Neural cell (in vitro differentiated cells): Measurements from ENCODE around the gene NOSTRIN. TPM values are rescaled to one million over a fixed set of nuclear protein-coding genes. Genes with fewer than 3 reads are reported as not detected.

Experiments used
- H2AFZ ChIP-seq: fragments of 200-600, 300-800 bp; sonication (generic), shearing (Covaris generic); 2 replicates; pipeline ENCODE4 v1.6.0; 2014; ENCODE audit warnings: low read depth, mild to moderate bottlenecking, antibody characterized with exemption, low read length, moderate library complexity
- H3F3A ChIP-seq: fragments of 200-600 bp; shearing (Covaris generic); 2 replicates; pipeline ENCODE4 v1.6.1; 2016; ENCODE audit warnings: mild to moderate bottlenecking, moderate library complexity, mixed read lengths, antibody characterized with exemption, low read length; ENCODE audit not compliant: insufficient read depth, poor library complexity, severe bottlenecking
- H3K27ac ChIP-seq: fragments of 200-600, 300-800 bp; sonication (generic), shearing (Covaris generic); 2 replicates; pipeline ENCODE4 v1.5.1; 2014; ENCODE audit warnings: mild to moderate bottlenecking, low read length, moderate library complexity
- H3K27me3 ChIP-seq: fragments of 300-800, 200-600 bp; sonication (generic), shearing (Covaris generic); 2 replicates; pipeline ENCODE4 v1.6.0; 2014; ENCODE audit warnings: mild to moderate bottlenecking, low read depth, low read length, moderate library complexity; ENCODE audit not compliant: insufficient read depth
- H3K36me3 ChIP-seq: fragments of 300-800, 200-600 bp; sonication (generic), shearing (Covaris generic); 2 replicates; pipeline ENCODE4 v1.5.1; 2014; ENCODE audit warnings: mild to moderate bottlenecking, antibody characterized with exemption, low read length, moderate library complexity; ENCODE audit not compliant: insufficient read depth
- H3K4me2 ChIP-seq: fragments of 300-800, 200-600 bp; sonication (generic), shearing (Covaris generic); 2 replicates; pipeline ENCODE4 v1.6.0; 2014; ENCODE audit warnings: mild to moderate bottlenecking, low read length
- H3K4me3 ChIP-seq: fragments of 300-800, 200-600 bp; sonication (generic), shearing (Covaris generic); 2 replicates; pipeline ENCODE4 v1.5.1; 2014; ENCODE audit warnings: mild to moderate bottlenecking, low read length, moderate library complexity
- H3K79me2 ChIP-seq: fragments of 200-600 bp; shearing (Covaris generic); replicated peaks from 2 replicates; pipeline ENCODE4 v1.6.0; 2014; ENCODE audit warnings: mild to moderate bottlenecking, low read length, moderate library complexity; ENCODE audit not compliant: insufficient read depth
- H3K9ac ChIP-seq: fragments of 300-800, 200-600 bp; sonication (generic), shearing (Covaris generic); 2 replicates; pipeline ENCODE4 v1.6.1; 2016; ENCODE audit warnings: mild to moderate bottlenecking, low read length, mixed read lengths
- H3K9me2 ChIP-seq: fragments of 200-600 bp; shearing (Covaris generic); 2 replicates; pipeline ENCODE4 v1.6.1; 2016; ENCODE audit warnings: mild to moderate bottlenecking, low read length, mixed read lengths; ENCODE audit not compliant: insufficient read depth
- H3K9me3 ChIP-seq: fragments of 200-600, 300-800 bp; sonication (generic), shearing (Covaris generic); 2 replicates; pipeline ENCODE4 v1.6.1; 2016; ENCODE audit warnings: mild to moderate bottlenecking, mixed run types, low read length, moderate library complexity, mixed read lengths
- H4K20me1 ChIP-seq: fragments of 200-600 bp; shearing (Covaris generic); 2 replicates; pipeline ENCODE4 v1.6.1; 2016; ENCODE audit warnings: mild to moderate bottlenecking, mixed run types; ENCODE audit not compliant: insufficient read depth
- CTCF ChIP-seq: fragments of 450-650 bp; IDR thresholded peaks from 2 replicates; pipeline ENCODE4 v1.5.1; 2014; ENCODE audit warnings: antibody characterized with exemption, mild to moderate bottlenecking, moderate library complexity; ENCODE audit not compliant: poor library complexity, severe bottlenecking
- EP300 ChIP-seq: fragments of 450-650 bp; conservative IDR thresholded peaks from 2 replicates; pipeline ENCODE4 v1.6.1; 2014; ENCODE audit warnings: antibody characterized with exemption, mild to moderate bottlenecking, moderate library complexity; ENCODE audit not compliant: poor library complexity, severe bottlenecking
- EZH2 ChIP-seq: fragments of 200-600, 300-800 bp; shearing (Covaris generic), sonication (generic); IDR thresholded peaks from 2 replicates; pipeline ENCODE4 v1.6.1; 2014; ENCODE audit warnings: antibody characterized with exemption, low read length, borderline replicate concordance, mild to moderate bottlenecking; ENCODE audit not compliant: insufficient read depth, poor library complexity, severe bottlenecking
- MXI1 ChIP-seq: fragments of 450-650 bp; conservative IDR thresholded peaks from 2 replicates; pipeline ENCODE4 v1.6.1; 2014; ENCODE audit warnings: antibody characterized with exemption, mild to moderate bottlenecking; ENCODE audit not compliant: poor library complexity, severe bottlenecking
- POLR2AphosphoS5 ChIP-seq: IDR thresholded peaks from 2 replicates; pipeline ENCODE4 v1.6.1; 2012
- RAD21 ChIP-seq: fragments of 450-650 bp; conservative IDR thresholded peaks from 2 replicates; pipeline ENCODE4 v1.6.1; 2014; ENCODE audit warnings: antibody characterized with exemption, mild to moderate bottlenecking, moderate library complexity
- TAF1 ChIP-seq: IDR thresholded peaks from 2 replicates; pipeline ENCODE4 v1.6.1; 2012; ENCODE audit warnings: low read depth
- polyA plus RNA-seq: library from polyadenylated mRNA; depleted of rRNA; stranded (reverse); fragments of >200 nt; gene quantifications from 2 replicates; pipeline ENCODE4 v1.2.3, GENCODE V29; 2014
- TF ChIP-seq, protein P1 (sequence below): IDR thresholded peaks from 2 replicates; pipeline ENCODE4 v1.6.1; 2012; ENCODE audit warnings: borderline replicate concordance

The NOSTRIN gene
- polyA plus RNA-seq, 1 donor from 2014 or later: not detected

DNA sequence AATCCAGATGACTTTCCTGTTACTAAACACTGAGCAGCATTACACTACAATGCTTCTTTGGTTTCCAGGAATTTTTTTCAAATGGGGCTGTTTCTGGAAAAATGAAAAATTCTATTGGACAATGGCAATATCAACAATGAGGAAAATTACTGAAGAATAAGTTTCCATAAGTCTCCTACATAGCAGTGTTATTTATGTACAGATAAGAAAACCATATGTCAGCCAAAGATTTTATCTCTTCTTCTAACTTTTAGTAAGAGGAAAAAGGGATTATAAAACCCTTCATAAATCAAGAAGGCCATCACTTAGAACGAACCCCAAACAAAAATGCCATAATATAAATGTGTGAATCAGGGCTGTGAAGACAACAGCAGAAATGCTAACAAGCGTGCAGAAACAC is 31.6 kb upstream of the NOSTRIN start:
- no peaks in the 10 kb centered on the region for H3K9me3 ChIP-seq
- no peak overlapping the region for H2AFZ ChIP-seq
- H3K9ac ChIP-seq: no peak overlapping the region
- H3K27me3 ChIP-seq: no peaks in the 10 kb centered on the region
- H3K27ac ChIP-seq: no peak overlapping the region
- no peaks in the 10 kb centered on the region for H3K79me2 ChIP-seq
- no peaks in the 10 kb centered on the region for H4K20me1 ChIP-seq
- no peaks in the 10 kb centered on the region for H3K9me2 ChIP-seq
- H3K4me3 ChIP-seq: no peak overlapping the region
- H3F3A ChIP-seq: no peaks in the 10 kb centered on the region
- H3K36me3 ChIP-seq: peaks cover 13% of the 10 kb centered on the region
- TF ChIP-seq POLR2AphosphoS5: no peak
- TF ChIP-seq MXI1: no peak
- TF ChIP-seq, protein P1, sequence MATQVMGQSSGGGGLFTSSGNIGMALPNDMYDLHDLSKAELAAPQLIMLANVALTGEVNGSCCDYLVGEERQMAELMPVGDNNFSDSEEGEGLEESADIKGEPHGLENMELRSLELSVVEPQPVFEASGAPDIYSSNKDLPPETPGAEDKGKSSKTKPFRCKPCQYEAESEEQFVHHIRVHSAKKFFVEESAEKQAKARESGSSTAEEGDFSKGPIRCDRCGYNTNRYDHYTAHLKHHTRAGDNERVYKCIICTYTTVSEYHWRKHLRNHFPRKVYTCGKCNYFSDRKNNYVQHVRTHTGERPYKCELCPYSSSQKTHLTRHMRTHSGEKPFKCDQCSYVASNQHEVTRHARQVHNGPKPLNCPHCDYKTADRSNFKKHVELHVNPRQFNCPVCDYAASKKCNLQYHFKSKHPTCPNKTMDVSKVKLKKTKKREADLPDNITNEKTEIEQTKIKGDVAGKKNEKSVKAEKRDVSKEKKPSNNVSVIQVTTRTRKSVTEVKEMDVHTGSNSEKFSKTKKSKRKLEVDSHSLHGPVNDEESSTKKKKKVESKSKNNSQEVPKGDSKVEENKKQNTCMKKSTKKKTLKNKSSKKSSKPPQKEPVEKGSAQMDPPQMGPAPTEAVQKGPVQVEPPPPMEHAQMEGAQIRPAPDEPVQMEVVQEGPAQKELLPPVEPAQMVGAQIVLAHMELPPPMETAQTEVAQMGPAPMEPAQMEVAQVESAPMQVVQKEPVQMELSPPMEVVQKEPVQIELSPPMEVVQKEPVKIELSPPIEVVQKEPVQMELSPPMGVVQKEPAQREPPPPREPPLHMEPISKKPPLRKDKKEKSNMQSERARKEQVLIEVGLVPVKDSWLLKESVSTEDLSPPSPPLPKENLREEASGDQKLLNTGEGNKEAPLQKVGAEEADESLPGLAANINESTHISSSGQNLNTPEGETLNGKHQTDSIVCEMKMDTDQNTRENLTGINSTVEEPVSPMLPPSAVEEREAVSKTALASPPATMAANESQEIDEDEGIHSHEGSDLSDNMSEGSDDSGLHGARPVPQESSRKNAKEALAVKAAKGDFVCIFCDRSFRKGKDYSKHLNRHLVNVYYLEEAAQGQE: no peak
- TF ChIP-seq EZH2: no peak
- no peak for TF ChIP-seq TAF1
- no peak for TF ChIP-seq EP300
- no peak overlapping the region for H3K4me2 ChIP-seq

DNA sequence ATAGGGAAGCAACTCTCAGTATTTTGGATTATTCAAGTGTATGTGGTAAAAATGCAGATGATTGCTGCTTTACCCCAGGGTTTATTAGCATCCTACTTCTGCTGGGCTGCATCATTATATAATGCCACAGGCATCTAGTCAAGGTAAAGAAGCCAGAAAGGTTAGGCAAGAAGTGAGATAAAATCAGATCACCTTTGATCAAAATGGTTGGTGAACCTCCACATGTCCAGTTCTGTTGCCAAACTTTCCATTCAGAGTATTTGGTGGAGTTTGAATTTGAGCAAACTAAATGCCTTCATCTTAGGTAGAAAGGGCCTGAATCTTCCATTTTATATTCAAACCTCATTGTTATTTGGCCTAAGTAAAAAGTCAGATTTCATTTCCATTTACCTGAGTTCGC is 29.7 kb upstream of the NOSTRIN start:
- peaks cover 10% of the 10 kb centered on the region for H3K36me3 ChIP-seq
- H3K79me2 ChIP-seq: no peaks in the 10 kb centered on the region
- H3K4me2 ChIP-seq: no peak overlapping the region
- H3K27me3 ChIP-seq: no peaks in the 10 kb centered on the region
- no peak overlapping the region for H3K4me3 ChIP-seq
- H3K27ac ChIP-seq: no peak overlapping the region
- no peak overlapping the region for H3K9ac ChIP-seq
- H3K9me2 ChIP-seq: no peaks in the 10 kb centered on the region
- H3F3A ChIP-seq: no peaks in the 10 kb centered on the region
- H2AFZ ChIP-seq: no peak overlapping the region
- no peaks in the 10 kb centered on the region for H4K20me1 ChIP-seq
- TF ChIP-seq POLR2AphosphoS5: no peak
- no peak for TF ChIP-seq EZH2
- TF ChIP-seq MXI1: no peak
- H3K9me3 ChIP-seq: no peaks in the 10 kb centered on the region

DNA sequence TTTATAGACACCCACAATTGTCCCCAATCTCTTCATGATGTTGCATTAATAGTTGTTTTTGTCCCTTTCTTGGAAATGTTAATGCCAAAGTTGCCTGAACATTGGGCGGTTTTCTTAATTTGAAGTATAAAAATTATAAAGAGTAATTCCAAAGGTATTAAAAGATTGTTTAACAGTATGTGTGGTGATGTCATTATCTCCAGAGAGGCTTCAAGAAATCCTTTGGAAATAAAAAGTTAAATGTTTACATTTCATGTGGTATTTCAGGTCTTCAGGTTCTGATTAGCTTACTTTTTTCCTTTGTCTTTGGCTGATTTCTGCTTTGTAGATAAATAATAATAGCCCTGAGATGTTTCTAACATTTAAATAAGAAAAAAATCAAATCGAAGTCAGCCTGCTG is 29.3 kb upstream of the NOSTRIN start:
- no peaks in the 10 kb centered on the region for H3K9me2 ChIP-seq
- no peak overlapping the region for H3K27ac ChIP-seq

More for the DNA sequence above, 29.3 kb upstream of the NOSTRIN start:
- H3K9ac ChIP-seq: no peak overlapping the region
- no peak overlapping the region for H3K4me2 ChIP-seq
- peaks cover 10% of the 10 kb centered on the region for H3K36me3 ChIP-seq
- H3K27me3 ChIP-seq: no peaks in the 10 kb centered on the region
- no peaks in the 10 kb centered on the region for H3K79me2 ChIP-seq
- no peak overlapping the region for H3K4me3 ChIP-seq
- H3F3A ChIP-seq: no peaks in the 10 kb centered on the region
- no peaks in the 10 kb centered on the region for H3K9me3 ChIP-seq
- no peaks in the 10 kb centered on the region for H4K20me1 ChIP-seq
- TF ChIP-seq RAD21 (no peak), POLR2AphosphoS5 (no peak), CTCF (no peak)
- H2AFZ ChIP-seq: no peak overlapping the region
